Measurements from ENCODE around the gene HSP90AA1. TPM values are rescaled to one million over a fixed set of nuclear protein-coding genes. Genes with fewer than 3 reads are reported as not detected.

Gene HSP90AA1
- total RNA-seq, 4 donors from 2014 or later = 227 to 609 (median 488) TPM

DNA sequence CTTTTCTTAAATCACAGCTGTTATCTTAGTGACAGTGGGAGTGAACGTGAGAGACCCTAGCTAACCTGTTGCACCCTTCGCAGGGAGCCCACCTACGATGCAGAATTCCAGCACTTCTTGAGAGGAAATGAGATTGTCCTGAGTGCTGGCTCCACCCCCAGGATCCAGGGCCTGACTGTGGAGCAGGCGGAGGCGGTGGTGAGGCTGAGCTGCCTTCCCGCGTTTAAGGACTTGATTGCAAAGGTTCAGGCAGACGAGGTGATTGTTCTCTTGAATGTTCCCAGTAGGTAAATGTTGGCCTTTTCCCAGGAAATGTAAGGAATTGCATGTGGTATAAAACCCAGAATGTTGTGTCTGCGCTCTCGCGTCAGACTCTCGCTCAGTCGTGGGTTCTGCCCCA, 46.7 kb downstream of the HSP90AA1 start:
- H3K27me3 ChIP-seq = no peaks in the 10 kb centered on the region
- H3K36me3 ChIP-seq = peaks cover 2 to 99% of the 10 kb centered on the region in 2 donors
- in situ Hi-C loops (cut with MboI; ENCODE audit: low sequenced_read_pairs in 4 of 4) = loop anchor here (5.0 to 10.0 kb wide), 3 partner anchors 55 to 275 kb away; partner anchors contain the start of gene ZNF839 (in 1 of the 4)
- no peaks in the 10 kb centered on the region for H3K9me3 ChIP-seq
- H3K4me3 ChIP-seq = no peak overlapping the region
- peaks cover 7 to 15% of the 10 kb centered on the region in 2 donors for H3K4me1 ChIP-seq
- intact Hi-C loops (cut with DNase I; ENCODE audit: low total_unique reads) = loop anchor here (5.0 kb wide), 1 partner anchor 78 kb away; the partner anchor contains the start of gene DYNC1H1
- no peak for DNase-seq
- TF ChIP-seq POLR2A (IDR thresholded peaks at IDR 0.05) = no peak
- TF ChIP-seq, protein P1, sequence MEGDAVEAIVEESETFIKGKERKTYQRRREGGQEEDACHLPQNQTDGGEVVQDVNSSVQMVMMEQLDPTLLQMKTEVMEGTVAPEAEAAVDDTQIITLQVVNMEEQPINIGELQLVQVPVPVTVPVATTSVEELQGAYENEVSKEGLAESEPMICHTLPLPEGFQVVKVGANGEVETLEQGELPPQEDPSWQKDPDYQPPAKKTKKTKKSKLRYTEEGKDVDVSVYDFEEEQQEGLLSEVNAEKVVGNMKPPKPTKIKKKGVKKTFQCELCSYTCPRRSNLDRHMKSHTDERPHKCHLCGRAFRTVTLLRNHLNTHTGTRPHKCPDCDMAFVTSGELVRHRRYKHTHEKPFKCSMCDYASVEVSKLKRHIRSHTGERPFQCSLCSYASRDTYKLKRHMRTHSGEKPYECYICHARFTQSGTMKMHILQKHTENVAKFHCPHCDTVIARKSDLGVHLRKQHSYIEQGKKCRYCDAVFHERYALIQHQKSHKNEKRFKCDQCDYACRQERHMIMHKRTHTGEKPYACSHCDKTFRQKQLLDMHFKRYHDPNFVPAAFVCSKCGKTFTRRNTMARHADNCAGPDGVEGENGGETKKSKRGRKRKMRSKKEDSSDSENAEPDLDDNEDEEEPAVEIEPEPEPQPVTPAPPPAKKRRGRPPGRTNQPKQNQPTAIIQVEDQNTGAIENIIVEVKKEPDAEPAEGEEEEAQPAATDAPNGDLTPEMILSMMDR (IDR thresholded peaks at IDR 0.05 in 4 of 5, conservative IDR thresholded peaks at IDR 0.05 in 1 of 5) = no peak
- H3K27ac ChIP-seq = no peak overlapping the region
- no peak for ATAC-seq

DNA sequence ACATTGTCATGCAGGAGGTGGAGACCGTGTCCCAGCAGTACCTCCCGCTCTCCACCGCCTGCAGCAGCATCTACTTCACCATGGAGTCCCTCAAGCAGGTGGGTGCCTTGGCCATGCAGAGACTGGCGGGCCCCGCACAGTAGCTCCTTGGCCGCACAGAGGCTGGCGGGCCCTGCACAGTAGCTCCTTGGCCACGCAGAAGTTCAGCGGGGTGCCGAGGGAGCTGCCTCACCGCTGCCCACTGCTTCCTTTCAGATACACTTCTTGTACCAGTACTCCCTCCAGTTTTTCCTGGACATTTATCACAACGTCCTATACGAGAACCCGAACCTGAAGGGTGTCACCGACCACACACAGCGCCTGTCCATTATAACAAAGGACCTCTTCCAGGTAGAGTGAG, 47.7 kb downstream of the HSP90AA1 start:
- Histone ChIP-seq H3K4me1 (peaks cover 5 to 10% of the 10 kb centered on the region in 2 donors), H3K27me3 (no peaks in the 10 kb centered on the region), H3K9me3 (no peaks in the 10 kb centered on the region), H3K4me3 (no peak overlapping the region), H3K27ac (no peak overlapping the region), H3K36me3 (peaks cover 2 to 99% of the 10 kb centered on the region in 2 donors)
- intact Hi-C loops (cut with DNase I; ENCODE audit: low total_unique reads) = no loop called here
- in situ Hi-C loops (cut with MboI; ENCODE audit: low sequenced_read_pairs in 4 of 4) = no loop called here
- TF ChIP-seq, protein P1 (IDR thresholded peaks at IDR 0.05 in 4 of 5, conservative IDR thresholded peaks at IDR 0.05 in 1 of 5) = no peak
- TF ChIP-seq POLR2A (IDR thresholded peaks at IDR 0.05) = no peak
- DNase-seq = no peak
- ATAC-seq = no peak

DNA sequence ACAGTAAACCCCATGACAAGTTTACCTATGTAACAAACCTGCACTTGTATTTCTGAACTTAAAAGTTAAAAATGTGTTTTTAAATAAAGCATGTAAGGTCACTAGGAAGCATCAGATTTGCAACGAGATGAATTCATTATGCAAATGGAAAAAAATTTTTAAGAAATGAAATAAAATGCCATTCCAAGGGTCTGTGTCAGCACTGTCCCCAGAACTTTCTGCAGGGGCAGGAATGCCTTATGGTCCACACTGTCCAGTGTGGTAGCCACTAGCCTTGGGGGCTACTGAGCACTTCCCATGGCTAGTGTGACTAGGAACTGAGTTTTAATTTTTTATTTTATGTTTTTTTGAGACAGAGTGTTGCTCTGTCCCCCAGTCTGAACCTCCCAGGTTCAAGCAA, 49.2 kb downstream of the HSP90AA1 start:
- intact Hi-C loops (cut with DNase I; ENCODE audit: low total_unique reads) (no loop called here), in situ Hi-C loops (cut with MboI; ENCODE audit: low sequenced_read_pairs in 4 of 4) (no loop called here)
- H3K4me3 ChIP-seq = no peak overlapping the region
- DNase-seq (no peak), ATAC-seq (no peak)
- TF ChIP-seq, protein P1 (IDR thresholded peaks at IDR 0.05 in 4 of 5, conservative IDR thresholded peaks at IDR 0.05 in 1 of 5) = no peak
- no peak for TF ChIP-seq POLR2A (IDR thresholded peaks at IDR 0.05)
- H3K9me3 ChIP-seq = no peaks in the 10 kb centered on the region
- H3K27ac ChIP-seq = no peak overlapping the region
- no peaks in the 10 kb centered on the region for H3K27me3 ChIP-seq
- no peaks in the 10 kb centered on the region for H3K4me1 ChIP-seq
- peaks cover 2 to 100% of the 10 kb centered on the region in 2 donors for H3K36me3 ChIP-seq

DNA sequence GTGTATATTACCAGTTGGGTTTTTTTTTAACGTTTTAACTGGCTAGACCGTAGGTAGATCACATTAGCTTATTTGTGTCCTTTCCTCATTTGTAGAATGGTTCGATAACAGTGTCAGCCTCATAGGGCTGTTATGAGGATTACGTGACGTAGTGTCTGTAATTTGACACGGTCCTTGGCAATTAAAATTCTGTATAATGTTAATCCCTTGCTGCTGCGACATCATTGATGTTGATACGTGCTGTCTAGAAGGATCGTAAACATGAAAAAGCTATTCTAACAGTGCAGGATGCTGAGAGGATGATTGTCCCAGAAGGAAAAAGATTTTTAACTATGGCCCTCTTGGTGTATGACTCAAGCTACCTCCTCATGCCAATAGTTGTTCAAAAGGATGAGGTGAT, 50.9 kb downstream of the HSP90AA1 start:
- no peak for DNase-seq
- H3K27me3 ChIP-seq = no peaks in the 10 kb centered on the region
- no peak for ATAC-seq
- no peak overlapping the region for H3K27ac ChIP-seq
- H3K36me3 ChIP-seq = peaks cover 2 to 100% of the 10 kb centered on the region in 2 donors
- intact Hi-C loops (cut with DNase I; ENCODE audit: low total_unique reads) = no loop called here
- H3K9me3 ChIP-seq = no peaks in the 10 kb centered on the region
- no peak overlapping the region for H3K4me3 ChIP-seq
- H3K4me1 ChIP-seq = no peaks in the 10 kb centered on the region
- no peak for TF ChIP-seq POLR2A (IDR thresholded peaks at IDR 0.05)
- in situ Hi-C loops (cut with MboI; ENCODE audit: low sequenced_read_pairs in 4 of 4) = no loop called here

DNA sequence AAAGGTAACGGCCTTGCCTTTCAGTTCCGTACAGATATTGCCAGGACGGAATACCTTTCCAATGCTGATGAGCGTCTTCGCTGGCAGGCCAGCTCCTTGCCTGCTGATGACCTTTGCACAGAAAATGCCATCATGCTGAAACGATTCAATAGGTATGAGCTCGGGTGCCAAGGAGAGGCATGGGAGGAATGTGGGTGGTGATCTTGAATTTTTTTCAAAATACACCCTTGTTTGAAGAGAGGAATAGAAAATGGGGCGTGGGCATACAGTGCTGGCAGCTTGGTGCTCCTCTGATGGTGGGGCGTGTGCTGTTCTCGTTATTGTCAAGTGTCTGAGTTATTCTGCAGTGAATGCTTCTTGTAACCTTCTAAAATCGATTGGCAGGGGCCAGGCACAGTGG, 52.5 kb downstream of the HSP90AA1 start:
- no peak for DNase-seq
- Histone ChIP-seq H3K4me1 (no peaks in the 10 kb centered on the region), H3K27ac (no peak overlapping the region), H3K27me3 (no peaks in the 10 kb centered on the region), H3K36me3 (peaks cover 0 to 100% of the 10 kb centered on the region in 2 donors), H3K9me3 (no peaks in the 10 kb centered on the region), H3K4me3 (no peak overlapping the region)
- intact Hi-C loops (cut with DNase I; ENCODE audit: low total_unique reads) = no loop called here
- in situ Hi-C loops (cut with MboI; ENCODE audit: low sequenced_read_pairs in 4 of 4) = no loop called here
- no peak for TF ChIP-seq POLR2A (IDR thresholded peaks at IDR 0.05)
- TF ChIP-seq, protein P1 (IDR thresholded peaks at IDR 0.05 in 4 of 5, conservative IDR thresholded peaks at IDR 0.05 in 1 of 5) = no peak
- ATAC-seq = no peak

Measured in gastrocnemius medialis (tissue), 4 donors.